Mesenchymal stem cell (in vitro differentiated cells and primary cell): ENCODE data around the gene MROH8.

Experiments used
- DNase-seq: peaks from one replicate; pipeline ENCODE4 v3.0.0-alpha.2; 2013
- H2AFZ ChIP-seq: one replicate; pipeline ENCODE4 v1.6.1; 2013; ENCODE audit warnings: low read depth, mild to moderate bottlenecking, control low read depth, inconsistent platforms, low read length, moderate library complexity
- H2AK5ac ChIP-seq: 2 replicates; pipeline ENCODE4 v1.6.1; 2013; ENCODE audit warnings: low read length, moderate library complexity, mild to moderate bottlenecking, inconsistent platforms; ENCODE audit not compliant: severe bottlenecking
- H2BK120ac ChIP-seq: one replicate; pipeline ENCODE4 v1.6.1; 2013; ENCODE audit warnings: low read depth, mild to moderate bottlenecking, inconsistent platforms, low read length, moderate library complexity
- H2BK12ac ChIP-seq, 2 experiments: one replicate each; pipeline ENCODE4 v1.6.1; 2013; ENCODE audit warnings: inconsistent platforms in 2 of 2, low read length in 2 of 2, mild to moderate bottlenecking in 2 of 2, moderate library complexity in 2 of 2, control low read depth in 1 of 2
- H2BK15ac ChIP-seq: one replicate; pipeline ENCODE4 v1.6.1; 2013; ENCODE audit warnings: mild to moderate bottlenecking, low read depth, inconsistent platforms; ENCODE audit not compliant: poor library complexity, severe bottlenecking
- H2BK5ac ChIP-seq: 2 replicates; pipeline ENCODE4 v1.6.1; 2013; ENCODE audit warnings: low read depth, mild to moderate bottlenecking, low read length, control low read depth, inconsistent platforms; ENCODE audit not compliant: poor library complexity, severe bottlenecking
- H3K14ac ChIP-seq, 2 experiments: one replicate each; pipeline ENCODE4 v1.6.1; 2013; ENCODE audit warnings: inconsistent platforms in 2 of 2, low read length in 2 of 2, control low read depth in 1 of 2, mild to moderate bottlenecking in 1 of 2, moderate library complexity in 1 of 2
- H3K18ac ChIP-seq, 2 experiments: one replicate each; pipeline ENCODE4 v1.6.1; 2013; ENCODE audit warnings: inconsistent platforms in 2 of 2, low read length in 2 of 2, control low read depth in 1 of 2, low read depth in 1 of 2, mild to moderate bottlenecking in 1 of 2
- H3K23ac ChIP-seq, 2 experiments: one replicate each; pipeline ENCODE4 v1.6.1; 2013; ENCODE audit warnings: inconsistent platforms in 2 of 2, low read length in 2 of 2, mild to moderate bottlenecking in 2 of 2, moderate library complexity in 2 of 2, control low read depth in 1 of 2
- H3K27ac ChIP-seq: 2 replicates; pipeline ENCODE4 v1.5.1; 2013; ENCODE audit warnings: mild to moderate bottlenecking, moderate library complexity, low read length, control low read depth, inconsistent platforms; ENCODE audit not compliant: poor library complexity, severe bottlenecking
- H3K27me3 ChIP-seq, 2 experiments: 2 replicates each; pipeline versions ENCODE4 v1.6.1 to v1.7.0; 2013; ENCODE audit warnings: low read length in 2 of 2, mild to moderate bottlenecking in 2 of 2, moderate library complexity in 2 of 2, control low read depth in 1 of 2, inconsistent platforms in 1 of 2; ENCODE audit not compliant: control insufficient read depth in 1 of 2, insufficient read depth in 1 of 2
- H3K36me3 ChIP-seq, 2 experiments: 2 replicates each; pipeline versions ENCODE4 v1.6.1 to v1.7.0; 2013; ENCODE audit warnings: low read length in 2 of 2, control low read depth in 1 of 2, inconsistent platforms in 1 of 2, low read depth in 1 of 2, mild to moderate bottlenecking in 1 of 2; ENCODE audit not compliant: insufficient read depth in 2 of 2, control insufficient read depth in 1 of 2
- H3K4ac ChIP-seq, 2 experiments: one replicate each; pipeline ENCODE4 v1.6.1; 2013; ENCODE audit warnings: inconsistent platforms in 2 of 2, low read length in 2 of 2, mild to moderate bottlenecking in 2 of 2, moderate library complexity in 2 of 2, control low read depth in 1 of 2, low read depth in 1 of 2
- H3K4me1 ChIP-seq: 2 replicates; pipeline ENCODE4 v1.6.1; 2013; ENCODE audit warnings: low read depth, low read length, control low read depth; ENCODE audit not compliant: control insufficient read depth, insufficient read depth
- H3K4me2 ChIP-seq: 2 replicates; pipeline ENCODE4 v1.6.1; 2013; ENCODE audit warnings: low read length, mild to moderate bottlenecking, inconsistent platforms; ENCODE audit not compliant: poor library complexity, severe bottlenecking
- H3K4me3 ChIP-seq, 2 experiments: 2 replicates each; pipeline versions ENCODE4 v1.5.1 to v1.7.0; 2013; ENCODE audit warnings: low read length in 2 of 2, mild to moderate bottlenecking in 2 of 2, control low read depth in 1 of 2, low read depth in 1 of 2; ENCODE audit not compliant: insufficient read depth in 1 of 2
- H3K79me1 ChIP-seq: replicated peaks from 2 replicates; pipeline ENCODE4 v1.6.1; 2013; ENCODE audit warnings: mild to moderate bottlenecking, control low read depth, low read length, inconsistent platforms; ENCODE audit not compliant: poor library complexity, severe bottlenecking
- H3K9ac ChIP-seq: 2 replicates; pipeline ENCODE4 v1.7.0; 2013; ENCODE audit warnings: mild to moderate bottlenecking, low read length, moderate library complexity
- H3K9me3 ChIP-seq: 2 replicates; pipeline ENCODE4 v1.7.0; 2013; ENCODE audit warnings: mild to moderate bottlenecking, low read length; ENCODE audit not compliant: control insufficient read depth
- H4K8ac ChIP-seq: one replicate; pipeline ENCODE4 v1.6.1; 2013; ENCODE audit warnings: inconsistent platforms, mild to moderate bottlenecking, low read length, moderate library complexity
- H4K91ac ChIP-seq: one replicate; pipeline ENCODE4 v1.6.1; 2013; ENCODE audit warnings: mild to moderate bottlenecking, low read length, inconsistent platforms
- WGBS: methylation state at CpG from one replicate; pipeline ENCODE4 v1.1.7; 2013; ENCODE audit warnings: mixed read lengths; 5-methylcytosine and 5-hydroxymethylcytosine counted together

The MROH8 gene

DNA sequence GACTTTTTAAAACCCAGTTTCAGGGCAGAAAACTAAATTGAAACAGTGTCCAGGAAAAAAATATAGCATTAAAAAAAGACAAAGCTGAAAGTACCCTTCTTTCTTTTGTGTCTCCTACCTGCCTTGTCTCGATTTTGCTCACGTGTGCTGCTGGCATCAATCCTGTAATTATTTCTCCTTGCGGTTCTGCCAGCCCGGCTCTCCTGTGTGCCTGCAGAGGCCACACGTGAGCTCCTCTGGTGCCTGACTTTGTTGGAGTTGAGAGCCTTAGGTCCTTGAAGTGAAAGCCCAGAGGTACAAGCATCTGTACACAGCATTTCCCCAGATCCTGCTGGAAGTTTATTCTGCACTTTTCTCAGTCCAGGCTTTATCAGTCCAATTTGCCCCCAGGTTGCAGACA, 45.8 kb upstream of the MROH8 start:
- WGBS: 98% methylated on average over 5 of the region's 5 CpGs
- no peak overlapping the region for H2BK12ac ChIP-seq
- no peaks in the 10 kb centered on the region for H3K4me1 ChIP-seq
- H3K79me1 ChIP-seq: peaks cover 39% of the 10 kb centered on the region
- no peak overlapping the region for H2BK15ac ChIP-seq
- no peaks in the 10 kb centered on the region for H3K9me3 ChIP-seq
- H3K4ac ChIP-seq: no peak overlapping the region
- no peaks in the 10 kb centered on the region for H3K27me3 ChIP-seq
- H2BK5ac ChIP-seq: no peak overlapping the region
- no peak overlapping the region for H3K27ac ChIP-seq
- no peak overlapping the region for H3K14ac ChIP-seq
- no peak overlapping the region for H2AK5ac ChIP-seq
- no peak overlapping the region for H2AFZ ChIP-seq
- H3K9ac ChIP-seq: no peak overlapping the region
- no peak overlapping the region for H3K23ac ChIP-seq
- H3K4me2 ChIP-seq: no peak overlapping the region
- H3K18ac ChIP-seq: no peak overlapping the region
- H2BK120ac ChIP-seq: no peak overlapping the region
- H4K91ac ChIP-seq: no peak overlapping the region
- DNase-seq: no peak
- peaks cover 43 to 70% of the 10 kb centered on the region in 2 experiments for H3K36me3 ChIP-seq
- H3K4me3 ChIP-seq: no peak overlapping the region
- H4K8ac ChIP-seq: no peak overlapping the region

DNA sequence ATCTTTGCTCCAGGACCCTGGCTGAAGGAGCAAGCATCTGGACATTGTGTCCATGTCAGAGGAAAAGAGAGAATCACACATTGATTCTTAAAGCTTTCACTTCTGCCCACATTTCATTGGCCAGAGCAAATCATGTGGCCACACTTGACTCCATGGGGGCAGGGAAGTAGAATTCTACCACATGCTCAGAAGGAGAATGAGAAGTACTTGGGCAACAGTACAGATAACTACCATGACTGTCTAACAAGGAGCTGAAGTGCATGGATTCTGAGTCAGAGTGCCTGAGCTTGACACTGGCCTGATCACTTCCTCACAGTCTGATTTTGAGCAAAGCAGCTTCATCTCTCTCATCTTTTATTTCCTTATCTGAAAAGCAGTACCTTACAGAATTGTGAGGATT, 43.7 kb upstream of the MROH8 start:
- no peak overlapping the region for H3K4me2 ChIP-seq
- H4K91ac ChIP-seq: no peak overlapping the region
- H3K79me1 ChIP-seq: peaks cover 36% of the 10 kb centered on the region
- no peaks in the 10 kb centered on the region for H3K9me3 ChIP-seq
- H3K18ac ChIP-seq: no peak overlapping the region
- no peak overlapping the region for H2BK5ac ChIP-seq
- H3K4me1 ChIP-seq: no peaks in the 10 kb centered on the region
- no peak overlapping the region for H4K8ac ChIP-seq
- peak; percentile 97 for DNase-seq
- no peak overlapping the region for H2AFZ ChIP-seq
- no peak overlapping the region for H2BK120ac ChIP-seq
- no peak overlapping the region for H3K4ac ChIP-seq
- H2AK5ac ChIP-seq: peak overlapping the region; percentile 32
- no peak overlapping the region for H2BK15ac ChIP-seq
- H2BK12ac ChIP-seq: no peak overlapping the region
- H3K9ac ChIP-seq: peak overlapping the region; percentile 68
- H3K23ac ChIP-seq: no peak overlapping the region
- no peaks in the 10 kb centered on the region for H3K27me3 ChIP-seq
- peak overlapping the region in 1 of 2 experiments; percentile 31 for H3K4me3 ChIP-seq
- no peak overlapping the region for H3K27ac ChIP-seq
- H3K14ac ChIP-seq: no peak overlapping the region
- peaks cover 33 to 68% of the 10 kb centered on the region in 2 experiments for H3K36me3 ChIP-seq

DNA sequence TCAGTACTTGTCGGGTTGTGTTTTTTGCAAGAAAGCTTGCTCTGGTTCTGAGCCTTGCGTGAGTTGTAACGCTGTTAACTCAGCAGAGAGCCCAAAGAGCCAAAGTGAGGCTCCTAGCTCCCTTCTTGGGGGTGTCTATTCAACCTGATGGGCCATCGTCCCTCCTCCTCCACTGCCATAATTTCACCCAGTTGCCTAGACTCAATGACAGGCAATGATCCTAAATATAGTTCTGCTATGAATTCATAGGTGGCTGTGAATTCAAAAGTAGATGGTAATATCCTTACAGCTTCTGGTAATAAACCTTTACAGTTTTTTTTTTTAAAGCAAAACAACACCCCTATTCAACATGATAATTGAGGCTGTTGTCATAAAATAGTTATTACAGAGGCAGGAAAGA, 42.7 kb upstream of the MROH8 start:
- Histone ChIP-seq H3K36me3 (peaks cover 42 to 66% of the 10 kb centered on the region in 2 experiments), H3K9me3 (no peaks in the 10 kb centered on the region), H3K4me3 (no peak overlapping the region), H3K18ac (no peak overlapping the region), H2AFZ (no peak overlapping the region), H3K14ac (no peak overlapping the region), H3K27me3 (no peaks in the 10 kb centered on the region), H3K4me2 (no peak overlapping the region), H3K4me1 (no peaks in the 10 kb centered on the region), H2BK12ac (no peak overlapping the region), H4K8ac (no peak overlapping the region), H3K4ac (no peak overlapping the region), H4K91ac (no peak overlapping the region), H3K79me1 (peaks cover 34% of the 10 kb centered on the region), H2BK5ac (no peak overlapping the region), H2AK5ac (no peak overlapping the region), H2BK120ac (no peak overlapping the region), H3K27ac (no peak overlapping the region), H2BK15ac (peak overlapping the region; percentile 20), H3K23ac (no peak overlapping the region), H3K9ac (no peak overlapping the region)
- 98% methylated on average over 3 of the region's 4 CpGs for WGBS
- no peak for DNase-seq

DNA sequence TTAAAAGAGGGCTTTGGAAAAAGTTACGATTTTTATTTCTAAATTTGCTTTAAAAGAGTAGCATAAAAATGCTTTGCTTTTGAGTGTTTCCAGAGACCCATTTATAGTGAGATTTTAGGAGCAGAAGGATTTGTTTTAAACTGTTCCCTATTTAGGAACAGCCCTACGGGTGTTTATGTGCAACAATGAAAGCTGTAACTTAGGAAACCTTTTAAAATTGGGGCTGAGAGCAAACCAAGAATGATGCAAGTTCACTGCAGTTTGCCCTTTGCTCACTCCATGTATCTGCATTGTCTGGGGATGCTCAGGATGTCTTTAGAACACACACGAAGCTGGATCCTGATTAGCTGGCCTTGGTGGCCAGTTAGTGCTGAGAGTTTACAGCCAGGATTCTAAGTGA, 41.4 kb upstream of the MROH8 start:
- Histone ChIP-seq H3K27ac (no peak overlapping the region), H2AFZ (no peak overlapping the region), H2BK120ac (no peak overlapping the region), H2BK12ac (no peak overlapping the region), H3K4me2 (no peak overlapping the region), H2BK5ac (no peak overlapping the region), H3K4ac (no peak overlapping the region), H3K79me1 (peaks cover 32% of the 10 kb centered on the region), H3K4me1 (no peaks in the 10 kb centered on the region), H3K4me3 (no peak overlapping the region), H2AK5ac (no peak overlapping the region), H3K14ac (no peak overlapping the region), H3K9me3 (no peaks in the 10 kb centered on the region), H2BK15ac (no peak overlapping the region), H3K36me3 (peaks cover 34 to 62% of the 10 kb centered on the region in 2 experiments), H4K91ac (no peak overlapping the region), H3K27me3 (no peaks in the 10 kb centered on the region), H3K18ac (no peak overlapping the region), H3K23ac (no peak overlapping the region), H4K8ac (no peak overlapping the region), H3K9ac (peak overlapping the region; percentile 58)
- WGBS: 83% methylated on average over 3 of the region's 3 CpGs
- DNase-seq: peak; percentile 21
